GM21526 (cell line): ENCODE results near the gene RNF166.

Experiments
- ATAC-seq: cut with Tn5 transposase; IDR thresholded peaks from one replicate; pipeline ENCODE4 v1.9.1; 2021; ENCODE audit warnings: moderate library complexity; ENCODE audit not compliant: unreplicated experiment, low FRiP score

RNF166 gene

GRCh38 chr16:88725609-88726407 is 19.6 kb upstream of the RNF166 start:
- ATAC-seq = no peak

- ATAC-seq = no peak
Measured at GRCh38 chr16:88724855-88725555, 18.8 kb upstream of the RNF166 start.

- no peak for ATAC-seq
Measured at GRCh38 chr16:88723911-88724310, 17.7 kb upstream of the RNF166 start.

- ATAC-seq = no peak
Measured at GRCh38 chr16:88723507-88723887, 17.3 kb upstream of the RNF166 start.

- ATAC-seq = no peak
Measured at GRCh38 chr16:88722784-88723506, 16.7 kb upstream of the RNF166 start.

GRCh38 chr16:88721815-88722755 is 15.9 kb upstream of the RNF166 start:
- ATAC-seq = no peak

- no peak for ATAC-seq
Measured at GRCh38 chr16:88721236-88721635, 15.0 kb upstream of the RNF166 start.

- no peak for ATAC-seq
Measured at GRCh38 chr16:88720396-88720970, 14.3 kb upstream of the RNF166 start.

GRCh38 chr16:88719933-88720296 is 13.7 kb upstream of the RNF166 start:
- ATAC-seq = no peak

- ATAC-seq = no peak
Measured at GRCh38 chr16:88719267-88719932, 13.2 kb upstream of the RNF166 start.

- no peak for ATAC-seq
Measured at GRCh38 chr16:88718178-88718577, 12.0 kb upstream of the RNF166 start.

- ATAC-seq = no peak
Measured at GRCh38 chr16:88716601-88717001, 10.4 kb upstream of the RNF166 start.

- no peak for ATAC-seq
Measured at GRCh38 chr16:88716201-88716600, 10.0 kb upstream of the RNF166 start.

- no peak for ATAC-seq
Measured at GRCh38 chr16:88715312-88716190, 9.3 kb upstream of the RNF166 start.

GRCh38 chr16:88714420-88715302 is 8.5 kb upstream of the RNF166 start:
- ATAC-seq = no peak

GRCh38 chr16:88713568-88714419 is 7.6 kb upstream of the RNF166 start:
- ATAC-seq = no peak

- no peak for ATAC-seq
Measured at GRCh38 chr16:88713054-88713453, 6.8 kb upstream of the RNF166 start.
